NB4 (cell line): ENCODE measurements around the gene ZBTB20.

Experiments
- CTCF ChIP-seq: IDR thresholded peaks from one replicate; pipeline ENCODE4 v1.5.1; 2012; ENCODE audit warnings: low read depth, low read length
- MAX ChIP-seq: IDR thresholded peaks from 2 replicates; pipeline ENCODE4 v1.6.1; 2011; ENCODE audit warnings: low read depth, low read length
- POLR2A ChIP-seq: IDR thresholded peaks from 2 replicates; pipeline ENCODE4 v1.6.1; 2011; ENCODE audit warnings: mild to moderate bottlenecking; ENCODE audit not compliant: insufficient read length; ENCODE audit errors: extremely low read depth

DNA sequence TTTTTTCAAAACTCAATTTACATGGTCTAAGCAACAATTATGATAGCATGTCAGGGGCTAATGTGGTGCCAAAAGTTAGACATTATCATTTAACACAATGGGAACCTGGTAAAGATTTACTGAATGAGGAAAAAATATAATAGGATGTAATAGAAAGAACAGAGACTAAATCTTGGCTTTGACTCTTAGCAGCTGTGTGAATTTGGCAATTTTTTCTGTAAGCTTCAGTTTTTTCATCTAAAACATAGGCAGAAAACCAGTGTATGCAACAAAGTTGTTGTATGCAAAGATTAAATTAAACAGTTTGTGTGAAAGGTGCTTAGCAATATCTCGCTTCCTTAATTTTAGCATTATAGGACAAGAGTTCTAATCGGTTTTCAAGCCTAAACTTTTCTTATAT lies 57.6 kb downstream of the ZBTB20 start:
- no peak for TF ChIP-seq MAX
- TF ChIP-seq CTCF, result no peak
- no peak for TF ChIP-seq POLR2A
